GM18505 (cell line): ENCODE measurements around the gene EML5.

Experiments
- ATAC-seq: cut with Tn5 transposase; IDR thresholded peaks from one replicate; pipeline ENCODE4 v1.9.1; 2021; ENCODE audit not compliant: unreplicated experiment
- POLR2A ChIP-seq: IDR thresholded peaks from 4 replicates; pipeline ENCODE4 v1.6.1; 2011; ENCODE audit warnings: borderline replicate concordance; ENCODE audit not compliant: insufficient read depth, insufficient read length; ENCODE audit errors: extremely low read depth

Gene EML5

DNA sequence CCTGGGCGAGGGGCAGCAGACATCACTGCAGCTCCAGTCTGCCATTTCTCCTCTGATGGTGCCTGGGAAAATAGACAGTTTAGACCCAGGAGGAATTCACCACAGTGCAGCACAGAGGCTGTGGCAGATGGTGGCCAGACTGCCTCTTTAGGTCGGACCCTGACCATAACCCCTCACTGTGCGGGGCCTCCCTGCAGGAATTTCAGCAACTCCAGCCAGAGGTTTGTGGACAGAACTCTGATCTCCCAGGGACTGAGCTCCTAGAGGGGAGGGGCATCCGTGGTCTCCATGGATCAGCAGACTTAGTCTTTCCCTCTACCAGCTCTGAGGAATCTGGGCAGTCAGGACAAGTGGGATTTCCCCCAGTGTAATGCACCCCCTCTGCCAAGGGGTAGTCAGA is 123.4 kb downstream of the EML5 start:
- TF ChIP-seq POLR2A = no peak
- no peak for ATAC-seq

DNA sequence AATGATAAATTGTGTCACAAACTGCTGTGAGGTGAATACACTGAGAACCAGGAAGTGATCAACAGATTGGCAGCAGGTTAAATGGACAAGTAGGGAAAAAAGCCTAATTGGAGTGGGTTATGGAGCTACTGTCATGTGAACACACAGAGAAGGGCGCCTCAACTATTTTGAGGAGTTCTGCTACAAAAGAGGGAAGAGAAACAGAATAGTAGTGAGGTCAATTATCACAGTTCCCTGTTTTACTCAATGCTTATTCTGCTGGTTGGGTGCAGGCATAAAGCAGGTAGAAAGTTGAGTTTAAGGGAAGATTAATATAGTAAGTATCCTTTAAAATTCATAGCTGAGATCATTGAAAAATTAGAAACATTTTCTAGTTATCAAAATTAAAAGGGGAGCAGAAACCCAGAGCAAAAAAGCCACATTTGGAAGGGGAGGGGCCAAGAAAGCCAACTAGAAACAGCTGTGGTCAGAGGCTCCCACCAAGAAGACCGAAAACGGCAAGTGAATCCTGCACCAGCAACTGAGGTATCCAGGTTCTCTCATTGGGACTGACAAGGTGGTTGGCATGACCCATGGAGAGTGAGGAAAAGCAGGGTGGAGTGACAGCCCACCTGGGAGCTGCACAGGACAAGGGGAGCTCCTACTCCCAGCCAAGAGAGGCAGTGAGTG is 124.2 kb downstream of the EML5 start:
- no peak for TF ChIP-seq POLR2A
- peak; percentile 70 for ATAC-seq

DNA sequence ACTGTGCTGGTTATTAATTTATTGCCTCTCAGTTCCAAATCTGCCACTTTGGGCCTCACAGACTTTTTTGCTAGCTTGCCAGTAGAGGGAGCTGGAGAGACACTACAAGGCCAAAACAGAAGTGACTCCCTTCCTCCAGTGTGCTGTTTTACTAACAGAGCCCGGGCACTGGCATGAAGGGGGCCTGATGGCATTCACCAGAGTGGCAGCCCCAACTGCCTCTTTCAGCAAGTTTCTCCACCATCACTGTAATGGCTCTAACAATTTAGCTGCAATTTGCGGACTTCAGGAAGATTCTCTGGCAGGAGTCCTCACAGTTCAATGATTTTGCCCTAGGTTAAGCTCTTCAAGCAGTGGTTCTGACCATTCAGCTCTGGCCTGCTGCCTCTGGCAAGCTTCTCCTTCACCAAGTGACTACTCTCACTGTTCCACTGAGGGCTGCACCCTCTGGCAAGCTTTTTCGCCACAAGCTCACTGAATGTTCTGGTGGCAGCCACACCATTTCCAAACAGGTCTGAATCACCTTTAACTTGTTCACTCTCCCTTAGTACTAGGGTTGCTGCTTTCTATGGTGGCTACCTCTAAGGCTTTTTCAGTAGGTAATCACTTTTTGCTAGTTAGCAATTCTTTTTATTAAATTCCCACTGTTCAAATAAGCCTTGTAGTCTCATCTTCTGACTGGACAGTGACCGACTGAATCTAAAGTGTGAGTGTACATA is 125.0 kb downstream of the EML5 start:
- ATAC-seq = peak; percentile 76
- no peak for TF ChIP-seq POLR2A

DNA sequence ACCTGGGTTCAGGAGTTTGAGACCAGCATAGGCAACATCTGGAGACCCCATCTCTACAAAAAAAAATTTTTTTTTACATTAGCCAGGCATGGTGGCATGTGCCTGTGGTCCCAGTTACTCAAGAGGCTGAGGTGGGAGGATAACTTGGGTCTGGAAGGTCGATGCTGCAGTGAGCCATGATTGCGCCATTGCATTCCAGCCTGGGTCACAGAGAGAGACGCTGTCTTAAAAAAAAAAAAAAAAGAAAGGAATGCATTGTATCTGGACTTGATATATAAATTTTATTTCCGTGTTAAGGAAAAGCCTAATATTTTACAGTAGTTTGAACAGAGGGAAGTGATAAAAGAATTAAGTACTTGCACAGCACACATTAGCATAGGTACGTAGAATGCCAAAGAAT is 132.7 kb downstream of the EML5 start:
- TF ChIP-seq POLR2A = no peak
- no peak for ATAC-seq

DNA sequence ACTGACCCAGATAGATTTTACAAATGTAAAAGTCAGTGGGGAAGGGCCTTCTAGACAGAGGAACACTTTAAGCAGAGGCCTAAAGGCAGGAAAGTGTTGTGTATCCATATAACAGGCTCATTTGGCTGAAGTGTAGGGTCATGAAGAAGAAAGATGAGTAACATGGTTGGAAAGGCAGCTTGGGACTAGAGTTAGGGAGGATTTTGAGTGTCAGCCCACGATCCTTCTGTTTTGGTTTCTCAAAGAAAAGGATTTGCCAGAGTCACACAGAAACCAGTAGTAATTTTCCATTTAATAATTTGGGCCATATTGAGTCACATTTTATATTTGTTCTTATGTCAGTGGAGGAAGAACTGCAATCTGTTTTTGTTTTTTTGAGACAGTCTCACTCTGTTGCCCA is 153.5 kb downstream of the EML5 start:
- no peak for TF ChIP-seq POLR2A
- ATAC-seq = no peak

DNA sequence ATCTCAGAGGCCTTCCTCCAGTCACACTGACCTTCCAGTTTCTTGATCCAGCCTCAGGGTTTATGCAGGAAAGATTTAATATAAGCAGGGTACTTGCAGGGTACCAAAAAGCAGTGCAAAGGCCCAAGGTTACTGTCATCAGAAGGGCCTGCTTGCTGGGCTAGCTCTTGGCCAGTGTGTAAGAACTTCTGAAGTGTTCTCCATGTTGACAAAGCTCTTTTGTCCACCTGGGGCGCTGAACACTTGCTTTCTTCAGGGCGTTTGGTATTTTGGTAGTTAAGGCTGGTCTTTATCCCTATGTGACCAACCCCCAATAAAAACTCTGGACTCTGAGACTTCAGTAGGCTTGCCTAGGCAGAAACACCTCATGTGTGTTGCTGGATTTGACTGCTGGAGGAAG is 160.2 kb downstream of the EML5 start:
- no peak for TF ChIP-seq POLR2A
- ATAC-seq = no peak

DNA sequence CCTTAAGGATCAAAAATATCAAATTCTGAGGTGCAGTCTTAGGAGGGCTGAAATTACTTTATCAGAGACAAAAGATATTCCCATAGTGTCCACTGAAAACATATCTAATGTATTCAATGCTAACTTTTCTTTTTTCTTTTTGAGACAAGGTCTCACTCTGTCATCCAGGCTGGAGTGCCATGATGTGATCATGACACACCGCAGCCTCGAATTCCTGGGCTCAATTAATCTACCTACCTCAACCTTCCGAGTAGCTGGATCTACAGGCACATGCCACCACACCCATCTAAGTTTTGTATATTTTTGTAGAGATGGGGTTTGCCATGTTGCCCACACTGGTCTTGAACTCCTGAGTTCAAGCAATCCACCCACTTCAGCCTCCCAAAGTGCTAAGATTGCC is 161.7 kb downstream of the EML5 start:
- ATAC-seq = no peak
- TF ChIP-seq POLR2A = no peak

DNA sequence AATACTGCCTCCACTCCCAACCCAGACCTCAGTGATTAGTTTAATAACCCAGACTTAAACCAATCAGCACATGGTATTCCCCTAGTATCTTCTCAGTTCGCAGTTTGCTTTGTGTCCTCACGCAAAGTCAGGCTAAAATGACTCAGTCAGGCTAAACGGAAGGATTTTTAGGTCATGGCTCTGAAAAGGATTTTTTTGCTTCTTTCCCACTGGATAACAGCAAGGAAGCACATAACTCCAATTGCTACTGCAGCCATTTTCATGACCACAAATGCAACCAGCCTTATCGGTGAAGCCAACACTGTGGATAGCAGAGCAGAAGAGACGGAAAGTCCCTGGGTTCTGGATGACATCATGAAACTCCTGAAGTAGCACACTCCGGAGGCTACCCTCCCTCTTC is 162.2 kb downstream of the EML5 start:
- TF ChIP-seq POLR2A = no peak
- no peak for ATAC-seq

DNA sequence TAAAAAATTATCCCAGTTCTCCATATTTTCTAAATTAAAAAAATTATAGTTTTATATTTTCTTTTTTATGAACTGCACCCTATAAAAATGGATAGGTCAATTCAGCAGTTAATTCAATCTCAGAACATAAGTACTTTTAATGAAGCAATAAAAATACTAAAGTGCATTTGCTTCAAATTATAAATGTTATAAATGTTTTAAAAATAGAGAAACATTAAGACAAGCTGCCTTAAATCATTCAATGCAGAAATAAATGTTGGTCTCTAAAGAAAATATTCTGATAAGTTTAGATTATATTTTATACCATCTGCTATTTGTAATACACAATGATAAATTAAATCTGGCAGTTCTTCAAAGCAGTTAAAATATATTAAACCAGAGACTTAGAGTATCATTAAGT is 164.3 kb downstream of the EML5 start:
- ATAC-seq = no peak
- no peak for TF ChIP-seq POLR2A

DNA sequence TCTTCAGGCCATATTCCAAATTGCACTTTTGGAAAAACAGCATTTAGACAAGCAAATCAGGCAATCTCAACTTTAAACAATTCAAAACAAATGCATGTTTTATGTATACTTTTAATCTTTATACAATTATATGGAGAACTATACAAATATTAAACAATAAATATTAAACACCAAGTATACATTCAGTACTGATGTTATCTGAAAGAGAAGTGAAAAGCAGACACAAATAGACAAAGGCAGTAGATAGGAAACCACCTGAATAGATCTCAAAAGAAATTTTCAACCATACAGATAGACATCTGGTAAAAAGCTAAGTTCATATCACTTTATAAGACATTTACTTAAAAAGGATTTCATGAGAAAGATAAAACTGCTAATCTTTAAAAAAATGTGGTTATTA is 164.7 kb downstream of the EML5 start:
- TF ChIP-seq POLR2A = no peak
- no peak for ATAC-seq

DNA sequence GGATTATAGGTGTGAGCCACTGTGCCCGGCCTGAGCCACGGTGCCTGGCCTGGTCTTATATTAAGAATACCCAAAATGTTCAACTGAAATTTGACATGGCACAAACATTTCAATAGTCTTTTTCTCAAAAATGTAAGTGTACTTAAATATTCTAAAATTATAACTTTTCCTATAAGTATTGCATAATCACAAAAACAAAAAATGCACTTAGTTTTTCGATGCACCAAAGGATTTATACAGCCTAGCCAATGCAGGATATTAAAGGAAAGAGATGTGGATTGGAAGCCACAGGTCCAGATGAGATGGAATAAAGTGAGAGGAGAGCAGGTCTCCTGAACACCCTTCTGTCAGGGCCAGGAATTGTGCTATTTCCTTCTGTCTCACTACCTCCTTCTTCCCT is 167.1 kb downstream of the EML5 start:
- ATAC-seq = no peak
- TF ChIP-seq POLR2A = no peak

DNA sequence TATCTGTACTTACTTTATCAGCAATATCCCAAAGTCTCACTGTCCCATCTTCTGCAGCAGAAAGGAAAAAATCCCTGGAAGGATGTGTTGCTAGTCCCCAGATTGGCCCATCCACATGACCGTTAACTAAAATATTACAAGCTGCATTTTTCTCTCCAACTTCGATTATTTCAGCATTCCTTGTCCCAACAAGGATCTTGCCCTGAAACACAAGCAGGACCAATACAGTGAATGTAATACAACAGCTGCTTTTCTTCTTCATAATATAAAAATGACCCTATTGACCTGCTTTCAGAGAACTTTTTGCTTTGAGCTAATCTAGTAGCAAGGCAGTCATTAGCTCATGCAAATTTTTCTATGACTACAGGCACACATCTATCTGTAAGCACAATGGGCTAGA is 171.7 kb downstream of the EML5 start:
- no peak for ATAC-seq
- TF ChIP-seq POLR2A = no peak

DNA sequence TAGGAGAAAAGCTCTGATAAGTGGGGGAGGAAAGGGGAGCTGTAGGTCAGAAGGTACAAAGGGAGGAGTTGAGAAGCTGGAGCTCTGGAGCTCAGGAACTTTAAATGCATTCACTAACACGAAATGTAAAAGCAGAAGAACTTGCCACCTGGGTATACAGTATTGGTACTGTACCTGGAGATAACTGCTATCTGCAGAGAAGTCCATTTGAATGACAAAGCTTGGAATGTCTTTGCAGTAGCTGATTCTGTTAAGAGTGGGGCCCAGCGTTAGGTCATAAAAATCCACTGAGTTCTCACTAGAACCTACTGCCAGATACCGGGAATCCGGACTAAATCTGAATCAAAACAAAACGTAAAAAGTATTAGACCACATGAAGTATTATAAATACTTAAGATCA is 174.3 kb downstream of the EML5 start:
- no peak for TF ChIP-seq POLR2A
- no peak for ATAC-seq

DNA sequence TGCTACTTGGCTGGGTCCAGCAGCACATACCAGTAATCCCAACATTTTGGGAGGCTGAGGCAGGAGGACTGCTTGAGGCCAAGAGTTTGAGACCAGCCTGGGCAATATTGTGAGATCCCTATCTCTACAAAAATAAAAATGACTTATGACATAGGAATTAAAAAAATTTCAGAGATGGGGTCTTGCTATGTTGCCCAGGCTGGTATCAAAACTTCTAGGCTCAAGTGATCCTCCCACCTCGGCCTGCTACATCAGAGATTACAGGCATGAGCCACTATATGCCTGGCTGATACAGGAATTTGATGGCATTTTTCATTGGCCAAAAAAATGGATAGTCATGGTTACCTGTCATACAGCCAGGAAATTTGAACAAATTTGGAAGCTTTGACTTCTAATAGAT is 175.3 kb downstream of the EML5 start:
- ATAC-seq = no peak
- no peak for TF ChIP-seq POLR2A
